Omental fat pad (tissue), 4 donors: ENCODE results near the gene EIF4G3. TPM values are rescaled to one million over a fixed set of nuclear protein-coding genes. Genes with fewer than 3 reads are reported as not detected.

Experiments
- ATAC-seq: fragments of 150-250 bp; one replicate; pipeline ENCODE4 v1.9.1; 2016; ENCODE audit warnings: mild to moderate bottlenecking, moderate library complexity; ENCODE audit not compliant: low FRiP score
- DNase-seq: peaks from one replicate; pipeline ENCODE4 v3.0.0-alpha.2; 2019; ENCODE audit warnings: low spot score
- total RNA-seq, 4 donors: library from RNA; depleted of rRNA; stranded (reverse); fragments of >200 nt; gene quantifications; one replicate each; pipeline ENCODE4 v1.1.0, GENCODE V29; 2016
- TF ChIP-seq, protein P1 (sequence below), 3 donors: fragments of 450-650 bp; IDR thresholded peaks; one replicate each; pipeline ENCODE4 v1.5.1; 2016 to 2017; ENCODE audit warnings: antibody characterized with exemption in 3 of 3, mild to moderate bottlenecking in 3 of 3, moderate library complexity in 2 of 3

EIF4G3 gene
- total RNA-seq, 4 donors from 2014 or later = 50.2 to 69.5 (median 51.8) TPM

- TF ChIP-seq, protein P1, sequence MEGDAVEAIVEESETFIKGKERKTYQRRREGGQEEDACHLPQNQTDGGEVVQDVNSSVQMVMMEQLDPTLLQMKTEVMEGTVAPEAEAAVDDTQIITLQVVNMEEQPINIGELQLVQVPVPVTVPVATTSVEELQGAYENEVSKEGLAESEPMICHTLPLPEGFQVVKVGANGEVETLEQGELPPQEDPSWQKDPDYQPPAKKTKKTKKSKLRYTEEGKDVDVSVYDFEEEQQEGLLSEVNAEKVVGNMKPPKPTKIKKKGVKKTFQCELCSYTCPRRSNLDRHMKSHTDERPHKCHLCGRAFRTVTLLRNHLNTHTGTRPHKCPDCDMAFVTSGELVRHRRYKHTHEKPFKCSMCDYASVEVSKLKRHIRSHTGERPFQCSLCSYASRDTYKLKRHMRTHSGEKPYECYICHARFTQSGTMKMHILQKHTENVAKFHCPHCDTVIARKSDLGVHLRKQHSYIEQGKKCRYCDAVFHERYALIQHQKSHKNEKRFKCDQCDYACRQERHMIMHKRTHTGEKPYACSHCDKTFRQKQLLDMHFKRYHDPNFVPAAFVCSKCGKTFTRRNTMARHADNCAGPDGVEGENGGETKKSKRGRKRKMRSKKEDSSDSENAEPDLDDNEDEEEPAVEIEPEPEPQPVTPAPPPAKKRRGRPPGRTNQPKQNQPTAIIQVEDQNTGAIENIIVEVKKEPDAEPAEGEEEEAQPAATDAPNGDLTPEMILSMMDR (IDR thresholded peaks at IDR 0.05) = no peak
- no peak for ATAC-seq
- DNase-seq = no peak
These were observed 240.1 kb downstream of the EIF4G3 start for GRCh38 chr1:20936621-20937020.

GRCh38 chr1:20936216-20936615 is 240.5 kb downstream of the EIF4G3 start:
- ATAC-seq (no peak), DNase-seq (no peak)
- TF ChIP-seq, protein P1 (IDR thresholded peaks at IDR 0.05) = no peak

- DNase-seq (no peak), ATAC-seq (no peak)
- TF ChIP-seq, protein P1 (IDR thresholded peaks at IDR 0.05) = no peak
These were observed 241.0 kb downstream of the EIF4G3 start for GRCh38 chr1:20935717-20936116.

DNA sequence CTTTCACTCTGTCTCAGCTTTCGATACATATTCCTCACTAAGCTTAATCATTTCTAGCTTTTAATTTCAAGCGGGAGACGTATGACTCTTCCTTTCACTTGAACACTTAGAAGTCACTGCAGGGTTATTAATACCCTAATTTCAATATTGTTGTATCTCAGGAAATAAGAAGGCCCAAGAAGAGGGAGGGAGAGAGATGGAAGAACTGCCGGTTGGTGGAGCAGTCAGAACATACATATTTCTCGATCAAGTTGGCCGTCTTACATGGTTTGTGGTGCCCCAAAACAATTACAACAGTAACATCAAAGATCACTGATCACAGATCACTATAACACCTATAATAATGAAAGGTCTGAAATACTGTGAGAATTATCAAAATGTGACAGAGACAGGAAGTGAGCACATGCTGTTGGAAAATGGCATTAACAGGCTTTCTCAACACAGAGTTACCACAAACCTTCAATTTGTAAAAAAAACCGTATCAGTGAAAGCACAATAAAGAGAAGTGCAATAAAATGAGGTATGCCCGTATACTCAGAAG is 244.2 kb downstream of the EIF4G3 start:
- TF ChIP-seq, protein P1 (IDR thresholded peaks at IDR 0.05) = no peak
- no peak for DNase-seq
- ATAC-seq = no peak

- no peak for DNase-seq
- no peak for ATAC-seq
- TF ChIP-seq, protein P1 (IDR thresholded peaks at IDR 0.05) = no peak
These were observed 244.7 kb downstream of the EIF4G3 start for GRCh38 chr1:20931930-20932436.

DNA sequence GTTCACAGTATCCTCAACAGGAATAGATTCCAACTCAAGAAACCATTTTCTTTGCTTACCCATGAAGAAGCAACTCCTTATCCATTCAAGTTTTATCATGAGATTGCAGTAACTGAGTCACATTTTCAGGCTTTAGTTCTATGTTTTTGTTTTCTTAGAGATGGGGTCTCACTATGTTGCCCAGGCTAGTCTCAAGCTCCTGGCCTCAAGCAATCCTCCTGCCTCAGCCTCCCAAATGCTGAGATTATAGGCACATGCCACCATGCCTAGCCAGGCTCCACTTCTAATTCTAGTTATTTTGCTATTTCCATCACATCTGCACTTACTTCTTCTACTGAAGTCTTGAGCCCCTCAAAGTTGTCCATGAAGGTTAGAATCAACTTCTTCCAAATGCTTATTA is 246.3 kb downstream of the EIF4G3 start:
- DNase-seq = no peak
- TF ChIP-seq, protein P1 (IDR thresholded peaks at IDR 0.05) = no peak
- no peak for ATAC-seq

GRCh38 chr1:20928146-20928545 is 248.6 kb downstream of the EIF4G3 start:
- ATAC-seq (no peak), DNase-seq (no peak)
- TF ChIP-seq, protein P1 (IDR thresholded peaks at IDR 0.05) = no peak
